GM12872 (cell line): ENCODE measurements around the gene CSTPP1.

Source experiments
- CTCF ChIP-seq: IDR thresholded peaks from 3 replicates; pipeline ENCODE4 v1.5.1; 2011; ENCODE audit warnings: low read depth, mild to moderate bottlenecking, low read length, moderate library complexity; ENCODE audit not compliant: insufficient read depth

Gene CSTPP1

GRCh38 chr11:47189100-47189834, 252.7 kb downstream of the CSTPP1 start:
- no peak for TF ChIP-seq CTCF

DNA sequence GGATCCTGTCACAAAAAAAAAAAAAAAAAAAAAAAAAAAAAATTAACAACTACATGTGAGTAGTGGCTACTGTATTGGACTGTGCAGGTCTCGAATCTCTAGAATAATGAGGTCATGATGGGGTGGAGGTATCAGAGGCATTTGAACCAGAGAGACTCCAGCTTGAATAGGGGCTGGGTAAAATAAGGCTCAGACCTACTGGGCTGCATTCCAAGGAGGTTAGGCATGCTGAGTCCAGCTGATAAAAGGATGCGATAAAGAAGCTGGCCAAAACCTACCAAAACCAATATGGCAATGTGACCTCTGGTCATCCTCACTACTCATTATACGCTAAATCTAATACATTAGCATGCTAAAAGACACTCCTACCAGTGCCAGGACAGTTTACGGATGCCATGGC, 255.6 kb downstream of the CSTPP1 start:
- no peak for TF ChIP-seq CTCF

- no peak for TF ChIP-seq CTCF
Measured at GRCh38 chr11:47201015-47201414, 264.5 kb downstream of the CSTPP1 start.

DNA sequence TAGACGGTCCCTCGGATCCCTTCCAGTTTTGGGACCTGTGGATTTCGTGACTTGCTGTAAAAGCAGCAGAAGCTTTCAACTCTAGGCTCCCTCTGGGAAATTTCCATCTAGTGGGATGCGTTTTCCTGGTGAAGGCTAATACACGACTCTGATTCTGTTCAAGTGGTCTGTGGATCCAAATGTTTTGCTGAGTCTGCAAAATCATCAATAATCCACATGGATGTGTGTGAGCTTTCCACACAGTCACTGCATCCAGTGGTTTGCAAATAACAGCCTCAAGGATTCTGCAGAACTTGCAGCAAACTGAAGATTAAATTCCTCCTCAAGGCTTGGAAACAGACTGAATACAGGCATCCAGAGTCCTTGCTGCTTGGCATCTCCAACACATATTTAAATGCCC, 266.0 kb downstream of the CSTPP1 start:
- no peak for TF ChIP-seq CTCF

DNA sequence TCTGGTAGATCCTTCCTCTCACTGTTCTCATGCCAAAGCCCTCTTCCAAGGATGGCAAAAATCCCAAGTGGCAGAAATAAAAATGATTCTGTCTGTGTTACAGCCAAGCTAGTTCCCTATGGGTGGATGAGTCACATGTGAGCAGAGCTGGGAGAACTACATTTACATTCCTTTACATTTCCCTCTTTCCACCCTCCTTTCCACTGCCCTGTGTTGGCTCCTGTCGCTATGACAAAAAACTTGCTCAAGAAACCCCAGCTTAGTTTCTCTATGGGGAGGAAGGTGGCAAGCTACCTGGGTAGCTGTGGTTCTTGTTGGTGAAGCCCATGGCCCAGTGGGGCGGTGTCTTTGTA, 268.1 kb downstream of the CSTPP1 start:
- TF ChIP-seq CTCF, result no peak

- no peak for TF ChIP-seq CTCF
Measured at GRCh38 chr11:47207459-47207858, 270.9 kb downstream of the CSTPP1 start.

DNA sequence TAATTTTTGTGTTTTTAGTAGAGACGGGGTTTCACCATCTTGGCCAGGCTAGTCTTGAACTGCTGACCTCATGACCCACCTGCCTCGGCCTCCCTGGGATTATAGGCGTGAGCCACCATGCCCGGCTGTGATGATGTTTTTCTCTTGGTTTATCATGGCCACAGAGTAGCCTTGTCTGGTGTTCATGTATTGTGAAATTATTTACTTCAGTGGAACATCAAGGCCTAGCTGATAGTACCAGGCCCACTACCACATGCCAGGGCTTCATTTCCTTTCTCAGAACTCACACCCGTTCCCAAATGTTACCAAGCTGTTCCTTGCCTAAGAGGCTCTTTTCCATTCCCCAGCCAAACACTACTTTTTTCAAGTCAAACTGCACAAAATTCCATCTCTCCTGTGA, 272.1 kb downstream of the CSTPP1 start:
- TF ChIP-seq CTCF, result no peak
